ENCODE measurements around the gene THRB. TPM values are rescaled to one million over a fixed set of nuclear protein-coding genes. Genes with fewer than 3 reads are reported as not detected.

The THRB gene
- total and polyA plus RNA-seq, 9 of the 15 experiments (the other 6 are each of a cell fraction or from before 2014, with no cell fraction given) = 1.7 to 14.9 (median 6.9) TPM

- TF ChIP-seq RBBP5 (IDR thresholded peaks at IDR 0.05; ENCODE audit: borderline replicate concordance, insufficient read depth, low read length, poor library complexity, severe bottlenecking) (peak; percentile 56), TBL1XR1 (IDR thresholded peaks at IDR 0.05; ENCODE audit: low read length in 2 of 2) (peak in 1 of 2 experiments; percentile 68; a peak in 2 of 4 replicates), TARDBP (IDR thresholded peaks at IDR 0.05) (0 out of 2 replicates have a peak, but pooled peaks have one; percentile 27), SMARCE1 (IDR thresholded peaks at IDR 0.05) (peak; percentile 95), ELK3 (CRISPR knock-in tag; IDR thresholded peaks at IDR 0.05) (no peak), CUX1 (CRISPR knock-in tag; IDR thresholded peaks at IDR 0.05) (no peak), LEF1 (IDR thresholded peaks at IDR 0.05) (peak; percentile 72; the same call in 1 of the 2 replicates), SIN3A (IDR thresholded peaks at IDR 0.05; ENCODE audit: borderline replicate concordance in 2 of 2, control insufficient read depth in 1 of 2, low read depth in 2 of 2, low read length in 2 of 2) (no peak), XRCC4 (IDR thresholded peaks at IDR 0.05; ENCODE audit: extremely low read depth, insufficient read depth, insufficient read length) (no peak), KAT7 (CRISPR knock-in tag; IDR thresholded peaks at IDR 0.05; ENCODE audit: borderline replicate concordance) (no peak), PHB (CRISPR knock-in tag; IDR thresholded peaks at IDR 0.05) (no peak), SREBF2 (CRISPR knock-in tag; IDR thresholded peaks at IDR 0.05) (no peak), RNF219 (CRISPR knock-in tag; IDR thresholded peaks at IDR 0.05) (no peak), HMG20A (CRISPR knock-in tag; conservative IDR thresholded peaks at IDR 0.05) (no peak), FOS (IDR thresholded peaks at IDR 0.05; ENCODE audit: extremely low read depth, insufficient read length) (peak; percentile 14), EWSR1 (IDR thresholded peaks at IDR 0.05; ENCODE audit: borderline replicate concordance, low read depth, partially characterized antibody) (no peak), YY1 (IDR thresholded peaks at IDR 0.05; ENCODE audit: borderline replicate concordance in 1 of 3, control insufficient read depth in 1 of 3, extremely low read depth in 1 of 3, insufficient read depth in 3 of 3, insufficient read length in 1 of 3, insufficient replicate concordance in 2 of 3, low read depth in 1 of 3, low read length in 2 of 3) (peak in 1 of 3 experiments; percentile 50), KDM4B (IDR thresholded peaks at IDR 0.05; ENCODE audit: borderline replicate concordance in 2 of 2, low read depth in 1 of 2) (no peak), NR1H2 (CRISPR knock-in tag; IDR thresholded peaks at IDR 0.05) (no peak)
Measured at GRCh38 chr3:24185738-24186384, 308.8 kb downstream of the THRB start (continued).

Measured in K562 (cell line).